GM18508 (cell line): ENCODE data around the gene JKAMP.
"Not testable (repeated sequence)": the region's sequence is repeated elsewhere in the genome, so short reads cannot be mapped to it uniquely, and the experiment has no call there.

Experiments
- ATAC-seq: cut with Tn5 transposase; IDR thresholded peaks from one replicate; pipeline ENCODE4 v1.9.1; 2021; ENCODE audit warnings: moderate number of reproducible peaks; ENCODE audit not compliant: insufficient read depth, unreplicated experiment

Gene JKAMP

DNA sequence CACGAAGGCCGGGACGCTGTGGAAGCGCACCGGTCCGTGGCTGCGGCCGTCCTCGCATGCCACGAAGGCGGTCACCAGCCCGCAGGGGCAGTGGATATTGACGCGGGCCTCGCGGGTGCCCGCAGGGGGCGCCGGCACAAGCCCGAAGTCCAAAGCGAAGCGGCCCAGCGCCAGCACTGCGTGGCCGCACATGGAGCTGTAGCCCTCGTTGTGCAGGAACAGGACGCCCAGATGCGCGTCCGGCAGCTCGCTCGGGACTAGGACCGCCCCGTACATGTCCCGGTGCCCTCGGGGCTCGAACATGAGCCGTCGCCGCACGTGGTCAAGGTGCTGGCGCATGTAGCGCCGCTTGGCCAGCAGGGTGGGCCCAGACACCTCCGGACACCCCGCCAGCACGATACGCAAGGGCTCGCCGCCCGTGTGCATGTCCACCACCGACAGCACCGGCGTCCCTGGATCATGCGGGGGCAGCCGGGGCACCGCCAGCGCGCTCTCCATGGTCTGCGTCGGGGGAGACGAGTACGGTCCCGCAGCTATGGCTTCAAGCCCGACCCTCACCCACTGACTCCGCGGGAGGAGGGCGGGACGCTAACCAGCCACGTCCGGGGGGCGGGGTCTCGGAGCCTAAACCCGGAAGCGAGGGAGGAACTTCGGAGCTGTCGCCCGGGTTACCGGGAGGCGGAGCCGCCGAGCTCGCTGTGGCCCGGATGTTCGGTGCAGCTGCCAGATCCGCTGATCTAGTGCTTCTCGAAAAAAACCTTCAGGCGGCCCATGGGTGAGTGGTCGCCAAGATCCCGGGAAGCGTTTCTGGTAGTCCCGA lies at the start of gene JKAMP, which contains the start of gene L3HYPDH:
TSS of gene JKAMP (plus strand) at position 699 of the 820 bp plus-strand sequence. CDS start at position 772, 73 bp downstream.
TSS of gene L3HYPDH (minus strand) at position 590 of the 820 bp plus-strand sequence. CDS start at position 498, 92 bp downstream.
- peak; percentile 61 for ATAC-seq

- ATAC-seq, result no peak
Observed at GRCh38 chr14:59435101-59435500, 49.2 kb upstream of the JKAMP start.

GRCh38 chr14:59435987-59436386 lies 48.3 kb upstream of the JKAMP start:
- no peak for ATAC-seq

DNA sequence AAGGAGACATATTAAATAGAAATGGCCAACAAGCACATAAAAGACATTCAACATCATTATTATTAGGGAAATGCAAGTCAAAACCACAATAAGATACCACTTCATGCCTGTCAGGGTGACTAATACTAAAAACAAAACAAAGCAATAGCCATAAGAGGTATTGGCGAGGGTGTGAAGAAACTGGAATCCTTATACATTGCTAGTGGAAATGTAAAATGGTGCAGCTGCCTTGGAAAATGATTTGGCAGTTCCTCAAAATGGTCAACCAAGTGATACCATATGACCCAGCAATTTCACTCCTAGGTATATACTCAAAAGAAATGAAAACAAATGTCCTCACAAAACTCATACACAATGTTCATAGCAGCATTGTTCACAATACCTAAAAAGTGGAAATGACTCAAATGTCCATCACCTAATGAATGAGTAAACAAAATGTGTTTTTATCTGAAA lies 46.1 kb upstream of the JKAMP start:
- ATAC-seq, result no peak

DNA sequence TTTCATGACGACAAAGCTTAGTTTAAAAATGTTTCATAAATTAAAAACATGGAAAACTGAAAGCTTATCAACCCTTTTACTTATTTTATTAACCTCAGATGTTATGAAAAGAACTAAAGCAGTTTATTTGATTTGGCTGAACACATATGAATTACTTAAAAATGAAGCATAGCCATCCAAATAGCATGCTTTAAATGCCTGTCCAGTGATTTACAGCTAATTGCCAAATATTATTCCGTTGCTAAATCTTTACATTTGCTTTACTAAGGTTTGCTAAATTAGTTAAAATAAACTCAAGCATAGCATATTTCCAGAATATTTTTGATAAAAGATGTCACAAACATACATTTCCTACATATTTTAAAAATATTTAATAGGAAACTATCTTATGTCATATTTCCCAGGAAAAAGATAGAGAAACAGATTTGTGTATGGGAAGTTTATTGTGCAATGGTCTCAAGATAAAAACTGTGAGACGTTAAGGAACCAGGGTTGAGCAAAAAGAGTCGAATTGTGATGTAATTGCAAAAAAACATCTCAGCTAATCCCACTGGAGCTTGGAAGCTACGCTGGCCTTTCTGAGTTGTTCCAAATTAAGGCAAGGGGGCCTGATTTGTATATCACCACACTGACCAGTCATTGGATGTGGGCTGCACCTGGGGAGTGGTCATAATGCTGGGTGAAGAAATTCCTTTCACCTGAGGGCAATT lies 44.9 kb upstream of the JKAMP start:
- ATAC-seq, result no peak

DNA sequence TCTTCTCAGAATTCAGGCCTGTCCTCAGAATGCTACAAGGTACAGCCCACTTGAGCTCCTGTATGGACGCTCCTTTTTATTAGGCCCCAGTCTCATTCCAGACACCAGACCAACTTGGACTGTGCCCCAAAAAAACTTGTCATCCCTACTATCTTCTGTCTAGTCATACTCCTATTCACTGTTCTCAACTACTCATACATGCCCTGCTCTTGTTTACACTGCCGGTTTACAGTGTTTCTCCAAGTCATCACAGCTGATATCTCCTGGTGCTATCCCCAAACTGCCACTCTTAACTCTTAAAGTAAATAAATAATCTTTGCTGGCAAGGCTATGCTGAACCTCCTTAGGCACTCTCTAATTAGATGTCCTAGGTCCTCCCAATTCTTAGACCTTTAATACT lies 35.6 kb upstream of the JKAMP start:
- ATAC-seq, result not testable (repeated sequence)

GRCh38 chr14:59450716-59451115 lies 33.6 kb upstream of the JKAMP start:
- no peak for ATAC-seq

DNA sequence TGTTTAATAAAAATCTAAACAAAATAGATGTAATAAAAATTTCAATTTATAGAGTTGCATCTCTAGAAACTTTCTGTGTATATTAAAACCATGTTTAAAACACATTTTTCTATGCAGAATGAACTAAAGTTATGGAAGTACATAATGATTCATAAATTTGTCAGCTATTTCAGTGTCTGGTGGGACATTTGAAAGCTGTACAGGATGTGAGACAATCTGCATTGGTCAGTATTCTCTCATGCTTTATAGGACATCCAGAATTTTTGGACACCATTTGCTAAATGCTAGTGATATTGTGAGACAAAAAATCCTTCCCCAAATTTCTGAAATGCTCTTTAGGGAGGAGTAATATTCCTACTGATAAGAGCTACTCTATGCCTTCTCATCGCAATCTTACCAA lies 32.5 kb upstream of the JKAMP start:
- no peak for ATAC-seq

DNA sequence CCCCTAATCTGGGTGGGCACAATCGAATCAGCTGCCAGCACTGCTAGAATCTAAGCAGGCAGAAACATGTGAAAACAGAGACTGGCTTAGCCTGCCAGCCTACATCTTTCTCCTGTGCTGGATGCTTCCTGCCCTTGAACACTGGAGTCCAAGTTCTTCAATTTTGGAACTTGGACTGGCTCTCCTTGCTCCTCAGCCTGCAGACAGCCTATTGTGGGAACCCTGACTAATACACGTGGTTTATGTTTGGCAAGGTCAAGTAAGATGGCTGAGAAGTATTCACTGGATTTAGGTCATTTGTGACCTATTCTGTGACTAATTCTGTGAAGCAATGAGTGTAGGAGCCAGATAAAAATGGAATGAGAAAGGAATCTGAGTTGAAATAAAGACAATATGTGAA lies 30.2 kb upstream of the JKAMP start:
- ATAC-seq, result no peak

- no peak for ATAC-seq
Observed at GRCh38 chr14:59455411-59455810, 28.9 kb upstream of the JKAMP start.

DNA sequence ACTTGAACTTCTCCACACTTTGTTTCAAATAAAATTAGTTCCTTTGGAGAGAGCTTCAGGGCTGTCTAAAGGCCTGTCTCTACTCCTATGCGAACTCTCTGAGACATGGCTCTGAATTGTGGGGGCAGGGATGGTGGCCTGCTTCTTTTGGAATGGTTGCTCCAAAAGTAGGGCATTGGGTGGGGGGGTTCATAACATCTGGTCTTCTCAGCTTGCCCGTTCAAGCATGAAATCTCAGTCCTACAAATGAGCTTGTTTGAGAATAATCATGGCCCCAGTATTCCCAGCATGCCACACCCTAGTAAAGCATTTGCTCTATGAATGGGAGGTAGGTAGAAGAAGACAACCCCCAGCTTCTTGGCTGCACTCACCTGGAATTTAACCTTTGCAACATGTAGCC lies 25.8 kb upstream of the JKAMP start:
- ATAC-seq, result no peak

DNA sequence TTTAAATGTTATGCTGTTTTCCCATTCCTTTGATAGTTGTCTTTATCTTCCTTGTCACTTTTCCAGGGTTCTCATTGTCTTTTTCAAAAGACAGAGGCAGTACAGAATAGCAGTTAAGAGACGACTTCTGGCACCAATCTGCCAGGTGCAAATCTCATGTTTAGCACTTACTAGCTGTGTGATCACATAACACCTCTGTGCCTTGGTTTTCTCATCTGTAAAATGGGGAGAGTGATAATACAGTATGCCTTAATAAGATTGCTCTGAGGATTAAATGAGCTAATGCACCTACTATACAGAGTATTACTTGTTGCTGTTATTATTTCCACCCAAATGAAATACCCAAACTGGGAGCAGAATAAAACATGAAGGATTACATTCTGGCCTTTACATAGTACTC lies 23.9 kb upstream of the JKAMP start:
- ATAC-seq, result no peak

- no peak for ATAC-seq
Observed at GRCh38 chr14:59461891-59462290, 22.4 kb upstream of the JKAMP start.

DNA sequence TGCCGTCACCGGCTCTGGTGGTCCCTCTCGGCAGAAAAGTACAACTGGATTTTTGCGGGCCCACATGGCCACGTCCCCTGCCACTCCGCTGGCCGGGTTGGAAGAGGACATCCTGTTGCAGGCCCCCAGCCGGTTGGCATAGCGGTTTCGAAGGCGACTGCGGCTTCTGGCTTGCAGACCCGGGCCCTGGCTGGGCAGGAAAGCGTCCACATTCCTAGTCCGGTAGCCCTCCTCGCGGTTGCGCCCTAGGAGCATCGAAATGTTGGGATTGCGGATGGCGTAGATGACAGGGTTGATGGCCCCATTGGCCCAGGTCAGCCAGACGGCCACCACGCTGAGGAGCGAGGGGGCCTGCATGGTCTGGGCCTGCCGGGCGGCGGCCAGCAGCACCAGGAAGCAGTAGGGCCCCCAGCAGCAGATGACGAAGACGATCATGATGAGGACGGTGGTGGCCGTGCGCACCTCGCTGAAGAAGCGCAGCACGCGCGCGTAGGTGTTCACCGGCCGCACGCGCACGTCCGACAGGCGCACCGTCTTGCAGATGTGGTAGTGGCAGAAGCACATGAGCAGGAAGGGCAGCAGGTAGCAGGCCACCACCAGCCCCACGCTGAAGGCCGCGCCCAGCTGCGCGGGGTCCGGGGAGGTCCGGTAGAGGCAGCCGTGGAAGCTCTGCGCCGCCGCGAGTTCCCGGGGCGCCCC lies 20.4 kb upstream of the JKAMP start:
- ATAC-seq, result peak; percentile 9

GRCh38 chr14:59464486-59465315 lies 19.6 kb upstream of the JKAMP start:
- ATAC-seq, result peak; percentile 46

DNA sequence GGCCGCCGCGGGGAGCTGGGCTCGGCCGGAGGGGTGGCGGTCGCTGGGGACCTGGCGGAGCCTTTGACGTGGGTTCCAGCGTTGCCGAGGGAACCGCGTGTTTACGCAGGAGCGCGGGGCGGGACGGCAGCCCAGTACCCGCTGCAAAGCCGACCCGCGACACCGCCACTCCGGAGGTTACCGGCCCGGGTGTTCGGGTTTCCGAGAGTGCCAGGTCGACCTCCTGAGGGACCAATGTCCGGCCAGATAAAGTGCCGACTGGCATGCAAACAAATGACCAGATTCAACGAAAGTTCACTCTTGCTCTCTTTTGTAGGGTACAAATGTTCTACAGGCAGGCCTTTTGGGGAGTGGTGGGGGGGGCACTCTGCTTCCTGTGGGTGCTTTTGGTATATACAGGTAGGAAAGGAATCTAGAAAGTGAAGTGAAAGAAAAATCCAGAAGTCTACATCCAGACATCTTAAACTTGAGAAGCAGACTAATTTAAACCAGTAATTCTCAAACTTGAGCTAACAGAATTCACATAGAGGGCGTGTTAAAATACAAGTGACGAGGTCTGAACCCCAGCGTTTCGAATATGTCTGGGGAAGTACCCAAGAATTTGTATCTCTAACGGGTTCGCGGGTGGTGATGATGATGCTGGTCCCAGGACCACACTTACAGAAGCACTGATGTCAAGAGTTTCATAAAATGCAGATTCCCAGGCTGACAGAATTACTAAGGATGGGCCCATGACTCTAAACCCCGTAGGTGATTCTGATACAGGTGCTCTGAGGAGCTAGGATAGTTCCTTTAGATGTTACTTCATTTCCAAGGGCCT lies 18.8 kb upstream of the JKAMP start, which contains the start of gene GPR135:
TSS of gene GPR135 (minus strand) at position 65 of the 820 bp plus-strand sequence. CDS start 154 bp downstream, outside the sequence.
- ATAC-seq, result peak; percentile 12

- no peak for ATAC-seq
Observed at GRCh38 chr14:59474172-59474571, 10.1 kb upstream of the JKAMP start.

- ATAC-seq, result no peak
Observed at GRCh38 chr14:59475709-59476108, 8.6 kb upstream of the JKAMP start.

- ATAC-seq, result no peak
Observed at GRCh38 chr14:59478540-59478939, 5.8 kb upstream of the JKAMP start.
